Adipose tissue (tissue), 3 donors: ENCODE measurements around the gene CUL5. TPM values are rescaled to one million over a fixed set of nuclear protein-coding genes. Genes with fewer than 3 reads are reported as not detected.
"Not testable (repeated sequence)": the region's sequence is repeated elsewhere in the genome, so short reads cannot be mapped to it uniquely, and the experiment has no call there.

Experiments
- H3K27ac ChIP-seq: one replicate; pipeline ENCODE4 v1.5.1; 2013; ENCODE audit warnings: low read depth, low read length
- WGBS, 3 donors: extraction: QIAGEN DNeasy Blood & Tissue Kit; methylation state at CpG; one replicate each; pipeline ENCODE4 v1.1.7; 2013; 5-methylcytosine and 5-hydroxymethylcytosine counted together
- polyA plus RNA-seq, 3 donors: library from polyadenylated mRNA; stranded (reverse); fragments of 200-250 nt; gene quantifications; one replicate each; pipeline ENCODE4 v1.2.3, GENCODE V29; 2013
- donor health status: healthy with polysubstance abuse.
- donor health status: Bipolar disorder and iron deficiency.
- donor health status: healthy.

Gene CUL5
- polyA plus RNA-seq, 3 donors, result 3.9 to 9.6 (median 6.5) TPM

DNA sequence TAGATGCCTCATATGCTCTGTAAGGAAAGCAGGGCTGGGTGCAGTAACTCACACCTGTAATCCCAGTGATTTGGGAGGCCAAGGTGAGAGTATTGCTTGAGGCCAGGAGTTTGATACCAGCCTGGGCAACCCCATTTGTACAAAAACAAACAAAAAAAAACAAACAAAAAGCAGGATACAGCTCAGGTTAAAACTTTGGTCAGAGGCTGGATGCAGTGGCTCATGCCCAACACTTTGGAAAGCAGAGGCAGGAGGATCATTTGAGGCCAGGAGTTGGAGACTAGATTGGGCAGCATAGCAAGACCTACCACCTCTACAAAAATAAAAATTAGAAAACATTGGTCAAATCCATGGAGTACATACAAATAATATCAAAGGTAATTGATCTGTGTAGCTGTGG, 7.9 kb downstream of the CUL5 start:
- no peak overlapping the region for H3K27ac ChIP-seq

DNA sequence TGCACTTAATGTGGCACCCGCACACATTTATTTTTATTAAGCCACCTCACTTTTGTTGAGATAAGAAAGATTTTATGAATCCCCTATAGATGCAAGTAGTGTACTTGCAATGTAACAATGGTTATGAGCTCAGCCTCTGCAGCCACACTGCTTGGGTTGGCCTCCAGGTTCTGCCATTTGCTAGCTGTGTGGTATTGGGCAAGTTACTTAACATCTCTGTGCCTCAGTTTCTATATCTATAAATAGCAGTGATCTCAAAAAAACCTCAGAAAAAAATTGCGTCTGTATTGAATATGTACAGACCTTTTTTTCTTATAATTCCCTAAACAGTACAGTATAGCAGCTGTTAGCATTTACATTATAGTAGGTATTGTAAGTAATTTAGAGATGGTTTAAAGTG, 10.0 kb downstream of the CUL5 start:
- H3K27ac ChIP-seq, result no peak overlapping the region
- 92 to 94% (median 93%) methylated on average over 2 of the region's 2 CpGs for WGBS, 3 donors

DNA sequence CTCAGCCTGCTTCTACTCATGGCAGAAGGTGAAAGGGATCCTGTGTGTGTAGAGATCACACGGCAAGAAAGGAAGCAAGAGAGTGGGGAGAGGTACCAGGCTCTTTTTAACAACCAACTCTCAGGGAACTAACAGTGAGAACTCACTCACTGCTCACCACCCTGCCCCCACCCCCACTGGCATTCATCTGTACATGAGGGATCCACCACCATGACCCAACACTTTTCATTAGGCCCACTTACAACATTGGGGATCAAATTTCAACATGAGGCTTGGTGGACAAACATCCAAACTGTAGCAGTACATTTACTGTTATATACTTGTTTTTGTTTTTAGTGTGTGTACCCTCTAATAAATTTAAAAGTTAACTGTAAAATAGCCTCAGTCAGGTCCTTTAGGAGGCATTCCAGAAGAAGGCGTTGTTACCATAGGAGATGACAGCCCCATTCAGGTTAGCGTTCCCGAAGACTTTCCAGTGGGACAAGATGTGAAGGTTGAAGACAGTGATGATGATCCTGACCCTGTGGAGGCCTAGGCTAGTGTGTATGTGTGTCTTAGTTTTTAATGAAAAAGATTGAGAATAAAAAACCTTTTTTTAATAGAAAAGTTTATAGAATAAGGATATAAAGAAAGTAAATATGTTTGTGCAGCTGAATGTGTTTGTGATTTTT, 11.3 kb downstream of the CUL5 start:
- no peak overlapping the region for H3K27ac ChIP-seq
- 58 to 83% (median 74%) methylated on average over 4 of the region's 4 CpGs for WGBS, 3 donors

DNA sequence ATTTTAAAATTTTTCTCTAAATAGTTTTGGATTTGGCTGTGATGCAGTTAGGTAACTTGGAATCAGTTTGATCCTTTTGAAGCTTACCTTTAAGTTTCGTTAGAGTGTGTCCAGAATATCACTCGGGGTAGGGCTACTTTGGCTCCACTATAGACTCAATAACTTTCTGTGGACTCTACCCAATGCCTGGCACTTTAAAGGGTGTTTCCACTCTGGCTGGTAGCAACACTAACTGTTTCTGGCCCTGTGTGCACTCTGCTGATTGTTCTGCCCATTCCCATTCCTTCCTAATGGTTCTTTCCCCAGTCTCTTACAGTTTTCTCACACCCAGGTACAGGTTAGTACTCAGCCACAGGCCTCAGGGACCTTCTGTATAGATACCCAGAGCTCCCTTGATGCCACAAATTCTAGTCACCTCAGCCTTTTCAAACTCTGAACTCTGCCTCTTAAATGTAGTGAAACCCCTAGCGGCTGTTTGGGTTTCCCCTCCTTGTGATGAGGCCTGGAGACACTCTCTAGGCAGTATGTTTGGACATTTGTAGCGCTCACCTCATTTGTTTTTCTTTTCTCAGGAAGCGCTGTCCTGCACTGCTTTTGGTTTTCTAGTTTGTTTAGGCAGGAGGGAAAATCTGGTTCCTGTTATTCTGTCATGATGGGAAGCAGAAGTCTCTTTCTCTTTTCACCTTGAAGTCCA, 16.8 kb downstream of the CUL5 start:
- H3K27ac ChIP-seq, result no peak overlapping the region
- 60 to 78% (median 76%) methylated on average over 5 of the region's 5 CpGs for WGBS, 3 donors

DNA sequence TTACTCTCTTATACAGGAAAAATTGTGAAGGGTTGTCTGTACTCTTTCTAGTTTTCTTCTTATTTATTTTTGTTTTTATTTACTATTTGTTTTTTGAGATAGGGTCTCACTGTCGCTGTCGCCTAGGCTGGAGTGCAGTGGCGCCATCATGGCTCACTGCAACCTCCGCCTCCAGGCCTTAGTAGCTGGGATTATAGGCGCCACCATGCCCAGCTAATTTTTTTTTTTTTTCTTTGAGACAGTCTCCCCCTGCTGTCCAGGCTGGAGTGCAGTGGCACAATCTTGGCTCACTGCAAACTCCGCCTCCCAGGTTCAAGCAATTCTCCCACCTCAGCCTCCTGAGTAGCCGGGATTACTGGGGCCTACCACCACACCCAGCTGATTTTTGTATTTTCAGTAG, 18.4 kb downstream of the CUL5 start:
- WGBS, 3 donors, result 97 to 98% (median 98%) methylated on average over 7 of the region's 7 CpGs
- no peak overlapping the region for H3K27ac ChIP-seq

DNA sequence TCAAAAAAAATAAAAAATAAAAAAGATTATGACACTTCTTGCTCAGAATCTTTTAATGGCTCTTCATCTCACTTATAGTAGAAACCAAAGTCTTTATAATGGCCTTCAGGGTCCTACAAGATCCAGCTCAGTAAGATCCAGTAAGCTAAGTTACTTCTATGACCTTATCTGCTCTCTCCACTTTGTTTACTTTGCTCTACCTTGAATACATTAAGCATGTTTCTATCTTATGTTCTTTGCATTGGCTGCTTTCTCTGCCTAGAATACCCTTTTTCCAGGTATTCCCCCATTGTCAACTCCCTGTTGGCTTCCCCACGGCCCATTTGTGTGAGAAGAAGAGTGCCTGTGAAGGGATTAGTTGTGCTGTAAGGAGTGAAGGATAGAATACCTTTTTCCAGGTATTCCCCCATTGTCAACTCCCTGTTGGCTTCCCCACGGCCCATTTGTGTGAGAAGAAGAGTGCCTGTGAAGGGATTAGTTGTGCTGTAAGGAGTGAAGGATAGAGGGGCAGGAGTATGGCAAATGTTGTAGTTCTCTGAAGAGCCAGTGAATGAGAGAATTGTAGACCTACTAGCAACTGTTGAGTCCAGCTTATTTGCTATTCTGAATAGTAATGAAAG, 20.2 kb downstream of the CUL5 start:
- not testable (repeated sequence) for H3K27ac ChIP-seq
- 44 to 96% (median 94%) methylated on average over 2 of the region's 2 CpGs for WGBS, 3 donors

DNA sequence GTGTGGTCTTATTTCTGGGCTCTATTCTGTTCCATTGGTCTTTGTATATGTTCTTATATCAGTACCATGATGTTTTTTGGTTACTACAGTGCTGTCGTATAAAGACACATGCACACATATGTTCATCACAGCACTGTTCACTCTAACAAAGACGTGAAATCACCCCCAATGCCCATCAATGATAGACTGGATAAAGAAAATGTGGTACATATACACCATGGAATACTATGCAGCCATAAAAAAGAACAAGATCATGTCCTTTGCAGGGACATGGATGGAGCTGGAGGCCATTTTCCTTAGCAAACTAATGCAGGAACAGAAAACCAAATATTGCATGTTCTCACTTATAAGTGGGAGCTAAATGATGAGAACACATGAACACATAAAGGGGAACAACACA, 22.9 kb downstream of the CUL5 start:
- not testable (repeated sequence) for H3K27ac ChIP-seq
- WGBS, 3 donors, result 95 to 99% (median 99%) methylated on average over 2 of the region's 2 CpGs

DNA sequence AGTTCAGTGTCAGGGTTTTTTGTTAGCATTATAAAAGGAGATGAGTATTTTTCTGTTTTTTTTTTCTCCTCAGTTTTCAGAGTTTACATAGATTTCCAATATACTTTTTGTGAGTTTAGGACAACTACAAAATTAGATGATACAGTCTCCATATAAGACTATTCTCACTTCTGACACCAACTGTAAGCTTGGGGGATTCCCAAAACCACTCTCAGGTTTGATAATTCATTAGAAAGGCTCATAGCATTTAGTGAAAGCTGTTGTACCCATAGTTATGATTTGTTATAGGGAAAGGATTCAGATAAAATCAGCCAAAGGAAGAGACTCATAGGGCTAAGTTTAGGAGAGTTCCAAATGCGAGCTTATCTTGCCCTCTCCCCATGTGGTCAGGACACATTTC, 24.1 kb downstream of the CUL5 start:
- WGBS, 3 donors, result 60 to 91% (median 87%) methylated on average over 1 of the region's 1 CpG

DNA sequence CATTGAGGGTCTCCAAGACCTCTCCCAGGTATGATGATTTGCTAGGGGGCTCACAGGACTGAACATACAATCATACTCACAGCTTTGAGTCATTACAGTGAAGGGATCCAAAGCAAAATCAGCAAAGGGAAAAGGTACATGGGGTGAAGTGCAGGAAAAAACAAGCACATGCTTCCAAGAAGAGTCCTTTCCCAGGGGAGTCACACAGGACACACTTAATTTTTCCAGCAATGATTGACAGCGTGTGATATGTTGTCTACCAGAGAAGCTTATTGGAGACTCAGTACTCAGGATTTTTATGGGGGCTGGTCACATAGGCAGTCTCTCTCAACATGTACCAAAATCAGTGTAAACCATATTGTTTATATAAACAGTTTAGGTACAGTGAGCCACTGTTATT, 25.3 kb downstream of the CUL5 start:
- 87 to 95% (median 93%) methylated on average over 1 of the region's 1 CpG for WGBS, 3 donors
- no peak overlapping the region for H3K27ac ChIP-seq

More for the DNA sequence above, 24.1 kb downstream of the CUL5 start:
- no peak overlapping the region for H3K27ac ChIP-seq

DNA sequence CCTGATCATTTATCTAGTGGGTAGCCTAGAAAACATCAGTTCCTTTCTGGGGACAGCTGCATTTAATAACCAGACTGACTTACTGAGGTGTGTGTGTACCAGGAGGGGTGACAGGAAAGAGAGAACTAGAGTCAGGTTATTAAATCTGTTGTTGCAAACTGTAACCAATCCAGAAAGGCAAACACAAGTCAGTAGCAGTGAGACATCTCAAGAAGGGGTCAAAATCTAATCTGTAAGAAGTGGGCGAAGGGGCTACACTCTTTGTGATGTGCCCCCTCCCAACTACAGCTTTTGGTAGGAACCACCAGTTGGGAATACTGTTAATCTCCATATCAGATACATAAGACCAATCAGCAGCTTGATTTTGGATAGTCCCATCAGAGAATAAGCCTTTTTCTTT, 26.3 kb downstream of the CUL5 start:
- H3K27ac ChIP-seq, result no peak overlapping the region
- WGBS, 3 donors, result 96 to 100% (median 96%) methylated on average over 1 of the region's 1 CpG

DNA sequence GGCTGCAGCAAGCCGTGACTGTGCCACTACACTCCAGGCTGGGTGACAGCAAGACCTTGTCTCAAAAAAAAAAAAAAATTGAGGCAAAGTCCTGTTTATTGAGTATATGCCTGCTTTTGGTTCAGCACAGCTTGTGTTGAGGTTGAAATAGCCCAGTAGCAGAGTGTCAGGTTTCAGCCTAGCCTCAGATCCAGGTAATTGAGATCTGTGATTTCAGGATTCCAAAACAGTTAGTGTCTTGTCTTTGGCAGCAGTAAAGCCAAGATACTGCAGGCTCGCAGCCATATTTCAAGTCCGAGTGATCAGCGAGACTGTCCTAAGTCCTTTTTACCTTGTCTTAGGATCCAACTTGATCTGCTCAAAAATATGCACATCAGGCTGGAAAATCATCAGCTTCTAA, 27.0 kb downstream of the CUL5 start:
- no peak overlapping the region for H3K27ac ChIP-seq
- 81 to 91% (median 88%) methylated on average over 4 of the region's 4 CpGs for WGBS, 3 donors

DNA sequence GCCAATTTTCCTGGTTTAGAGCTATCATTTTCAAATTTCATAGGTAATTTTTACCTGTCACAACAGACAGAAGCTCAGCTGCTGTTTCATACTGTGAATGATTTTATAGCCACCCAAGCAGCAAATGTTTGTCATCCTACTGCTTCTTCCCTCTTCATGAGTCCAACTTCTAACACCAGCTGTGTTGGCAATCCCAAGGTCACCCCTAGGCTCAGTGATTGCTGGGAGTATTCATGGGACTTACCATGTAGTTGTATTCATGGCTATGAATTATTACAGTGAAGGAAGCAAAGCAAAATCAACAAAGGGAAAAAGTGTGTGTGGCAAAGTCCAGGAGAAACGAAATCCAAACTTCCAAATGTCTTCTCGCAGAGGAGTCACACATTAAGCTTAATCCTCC, 28.5 kb downstream of the CUL5 start:
- H3K27ac ChIP-seq, result no peak overlapping the region
- WGBS, 3 donors, result 70 to 86% (median 74%) methylated on average over 2 of the region's 2 CpGs

DNA sequence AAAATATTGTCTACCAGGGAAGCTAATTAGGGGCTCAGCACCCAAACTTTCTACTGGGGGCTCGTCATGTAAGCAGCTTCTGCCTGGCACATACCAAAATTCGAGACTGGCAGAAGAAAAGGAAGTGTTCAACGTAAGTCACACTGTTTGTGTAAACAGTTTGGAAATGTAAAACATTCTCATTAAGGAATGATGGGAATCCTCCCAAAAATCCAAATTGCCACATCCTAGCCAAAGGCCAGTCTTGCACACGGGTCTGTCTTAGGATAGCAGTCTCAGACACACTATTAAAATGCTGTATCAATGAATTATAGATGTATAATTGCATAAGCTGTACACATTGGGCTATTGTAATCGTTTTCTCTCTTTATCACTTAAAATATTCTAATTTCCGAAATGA, 28.9 kb downstream of the CUL5 start:
- no peak overlapping the region for H3K27ac ChIP-seq
- 63 to 82% (median 74%) methylated on average over 6 of the region's 6 CpGs for WGBS, 3 donors

DNA sequence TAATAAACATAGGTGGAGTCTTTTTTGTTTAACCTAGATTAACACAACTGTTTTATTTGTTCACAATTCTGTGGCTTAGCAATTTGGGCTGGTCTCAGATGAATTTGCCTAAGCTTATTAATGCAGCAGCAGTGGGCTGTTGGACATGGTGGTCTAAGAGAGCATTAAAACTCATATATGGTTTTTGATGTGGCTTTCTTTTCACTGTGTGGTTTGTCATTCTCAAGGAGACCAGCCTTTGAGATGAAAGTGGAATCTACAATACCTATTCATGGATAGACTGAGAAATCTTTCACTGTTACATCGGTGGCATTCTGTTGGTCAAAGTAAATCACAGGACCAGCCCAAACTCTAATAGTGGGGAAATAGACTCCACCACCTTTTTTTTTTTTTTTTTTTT, 39.6 kb downstream of the CUL5 start:
- H3K27ac ChIP-seq, result no peak overlapping the region
- 91 to 100% (median 91%) methylated on average over 1 of the region's 1 CpG for WGBS, 3 donors

DNA sequence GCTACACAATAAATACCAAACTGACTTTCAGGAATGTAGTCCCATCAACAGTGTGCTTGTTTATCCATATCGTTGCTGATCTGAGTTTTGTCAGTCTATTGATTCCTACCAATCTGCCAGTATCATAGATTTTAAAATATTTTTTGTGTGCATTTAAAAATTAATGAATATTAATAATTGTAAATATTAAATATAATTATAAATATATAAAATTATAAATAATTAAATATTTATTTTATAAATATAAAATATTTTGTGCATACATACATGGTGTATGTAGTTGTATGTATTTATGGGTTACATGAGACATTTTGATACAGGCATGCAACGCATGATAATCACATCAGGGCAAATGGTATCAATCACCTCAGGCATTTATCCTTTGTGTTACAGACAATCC, 53.6 kb downstream of the CUL5 start:
- 64 to 97% (median 89%) methylated on average over 2 of the region's 2 CpGs for WGBS, 3 donors

DNA sequence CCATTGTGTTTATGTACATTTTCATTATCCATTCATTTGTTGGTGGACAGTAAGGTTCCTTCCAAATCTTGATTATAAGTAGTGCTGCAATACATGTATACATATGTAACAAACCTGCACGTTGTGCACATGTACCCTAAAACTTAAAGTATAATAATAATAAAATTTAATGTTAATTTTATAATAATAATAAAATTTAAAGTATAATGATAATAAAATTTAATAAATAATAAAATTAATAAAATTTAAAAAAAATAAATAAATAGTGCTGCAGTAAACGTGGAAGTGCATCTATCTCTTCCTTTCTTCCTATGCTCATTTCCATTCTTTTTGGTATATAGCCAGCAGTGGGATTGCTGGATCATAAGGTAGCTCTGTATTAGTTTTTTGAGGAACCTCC, 54.7 kb downstream of the CUL5 start:
- WGBS, 3 donors, result 94 to 98% (median 97%) methylated on average over 2 of the region's 2 CpGs
- H3K27ac ChIP-seq, result no peak overlapping the region

More for the DNA sequence above, 53.6 kb downstream of the CUL5 start:
- H3K27ac ChIP-seq, result no peak overlapping the region

DNA sequence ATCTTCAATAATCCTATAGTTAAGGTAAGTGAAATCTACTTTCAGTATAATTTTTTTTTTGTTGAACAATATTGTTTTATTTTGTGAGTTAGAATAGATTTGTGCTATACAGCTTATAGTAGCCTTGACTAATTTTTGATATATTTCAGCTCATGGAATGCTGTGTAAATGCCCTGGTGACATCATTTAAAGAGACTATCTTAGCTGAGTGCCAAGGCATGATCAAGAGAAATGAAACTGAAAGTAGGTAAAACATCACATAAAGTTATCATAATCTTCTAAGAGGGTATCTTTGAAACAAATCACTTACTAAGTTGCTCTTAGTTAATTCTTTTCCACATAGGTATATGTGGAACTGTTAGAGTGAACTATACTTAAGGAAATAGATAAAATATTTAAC, 61.2 kb downstream of the CUL5 start:
- no peak overlapping the region for H3K27ac ChIP-seq

DNA sequence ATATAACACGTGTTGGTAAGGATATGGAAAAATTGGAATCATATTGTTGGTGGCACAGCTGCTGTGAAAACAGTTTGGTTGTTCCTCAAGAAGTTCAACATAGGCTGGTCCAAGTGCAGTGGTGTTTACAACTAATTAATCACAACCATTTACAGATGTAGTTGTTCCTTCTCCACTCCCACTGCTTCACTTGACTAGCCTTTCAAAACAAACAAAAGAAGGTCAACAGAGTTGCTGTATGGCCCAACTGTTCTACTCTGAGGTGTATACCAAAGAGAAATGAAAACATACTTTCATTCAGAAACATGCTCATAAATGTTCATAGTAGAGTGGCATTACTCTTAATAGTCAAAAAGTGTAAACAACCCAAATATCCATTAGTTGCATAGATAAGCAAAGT, 76.1 kb downstream of the CUL5 start:
- no peak overlapping the region for H3K27ac ChIP-seq
- 46 to 88% (median 82%) methylated on average over 1 of the region's 1 CpG for WGBS, 3 donors

DNA sequence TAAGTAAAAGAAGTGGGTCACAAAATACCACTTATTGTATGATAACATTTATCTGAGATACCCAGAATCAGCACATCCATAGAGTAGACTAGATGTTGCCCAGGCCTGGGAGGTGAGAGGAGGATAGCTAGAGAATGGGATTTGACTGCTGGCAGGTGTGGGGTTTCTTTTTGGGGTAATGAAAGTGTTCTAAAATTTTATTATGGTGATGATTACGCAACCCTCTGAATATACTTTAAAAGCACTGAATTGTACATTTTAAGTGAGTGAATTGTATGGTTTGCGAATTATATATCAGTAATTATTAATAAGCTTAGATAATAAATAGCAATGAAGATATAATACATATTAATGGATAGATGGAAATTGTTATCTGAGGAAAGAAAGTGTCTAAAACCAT, 77.0 kb downstream of the CUL5 start:
- H3K27ac ChIP-seq, result no peak overlapping the region
- 96 to 99% (median 97%) methylated on average over 2 of the region's 2 CpGs for whole genome bisulfite sequencing, 3 donors

DNA sequence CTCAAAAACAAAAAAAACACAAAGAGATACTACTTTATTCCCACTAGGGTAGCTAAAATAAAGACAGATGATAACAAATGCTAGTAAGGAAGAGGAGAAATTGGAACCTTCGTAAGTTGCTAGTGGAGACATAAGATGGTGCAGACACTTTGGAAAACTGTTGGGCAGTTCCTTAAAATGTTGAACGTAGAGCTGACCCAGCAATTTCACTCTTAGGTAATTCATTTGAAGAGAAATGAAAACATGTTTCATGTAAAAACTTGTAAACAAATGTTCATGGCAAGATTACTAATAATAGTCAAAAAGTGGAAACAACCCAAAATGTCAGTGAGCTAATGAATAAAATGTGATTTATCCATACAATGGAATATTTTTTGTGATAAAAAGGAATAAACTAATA, 83.4 kb downstream of the CUL5 start:
- WGBS, 3 donors, result 45 to 50% (median 46%) methylated on average over 2 of the region's 2 CpGs
- H3K27ac ChIP-seq, result no peak overlapping the region
